Upper lobe of right lung (tissue), 1 donor: ENCODE measurements around the gene CEACAM21. TPM values are rescaled to one million over a fixed set of nuclear protein-coding genes. Genes with fewer than 3 reads are reported as not detected.

Experiments
- ATAC-seq: fragments of 200-7000 bp; cut with Tn5 transposase; one replicate; pipeline ENCODE4 v1.9.1; 2020; ENCODE audit warnings: mild to moderate bottlenecking, moderate library complexity
- DNase-seq: peaks from one replicate; pipeline ENCODE4 v3.0.0-alpha.2; 2020
- H3K27ac ChIP-seq: fragments of 200-600 bp; one replicate; pipeline ENCODE4 v1.8.0; 2022
- H3K27me3 ChIP-seq: fragments of 200-600 bp; one replicate; pipeline ENCODE4 v1.8.0; 2022; ENCODE audit warnings: mild to moderate bottlenecking
- H3K36me3 ChIP-seq: fragments of 200-600 bp; one replicate; pipeline ENCODE4 v1.8.0; 2022
- H3K4me1 ChIP-seq: fragments of 200-600 bp; one replicate; pipeline ENCODE4 v1.8.0; 2022
- H3K4me3 ChIP-seq: fragments of 200-600 bp; one replicate; pipeline ENCODE4 v1.8.0; 2022; ENCODE audit warnings: mild to moderate bottlenecking
- H3K9me3 ChIP-seq: fragments of 200-600 bp; one replicate; pipeline ENCODE4 v1.8.0; 2022
- CTCF ChIP-seq: fragments of 200-600 bp; IDR thresholded peaks from one replicate; pipeline ENCODE4 v1.8.0; 2022; ENCODE audit warnings: antibody characterized with exemption
- intact Hi-C: fragments of 100-400 bp; cut with DNase I; formaldehyde crosslinking; loops from one replicate; pipeline ENCODE4 v1.11.0; 2022
- total RNA-seq: library from RNA; stranded (reverse); fragmentation: NEBNext Ultra II Directional; extraction: Animal tissue kit (Norgen Biotek cat#: 25700); gene quantifications from one replicate; pipeline ENCODE4 v1.2.1, GENCODE V29; 2021
- donor health status: DM: no; HTN: yes; CAD: no; lungs with severe emphysema.

The CEACAM21 gene
- total RNA-seq, 1 donor from 2014 or later, result 16.3 TPM

- no peak overlapping the region for H3K27ac ChIP-seq
- H3K4me1 ChIP-seq, result no peaks in the 10 kb centered on the region
- DNase-seq, result no peak
- TF ChIP-seq CTCF, result no peak
- no peak for ATAC-seq
- H3K36me3 ChIP-seq, result no peaks in the 10 kb centered on the region
- intact Hi-C loops, result no loop called here
- no peaks in the 10 kb centered on the region for H3K27me3 ChIP-seq
- no peak overlapping the region for H3K4me3 ChIP-seq
- no peaks in the 10 kb centered on the region for H3K9me3 ChIP-seq
Observed at GRCh38 chr19:41623360-41623759, 47.4 kb downstream of the CEACAM21 start.

- H3K36me3 ChIP-seq, result no peaks in the 10 kb centered on the region
- no peak for TF ChIP-seq CTCF
- no peak overlapping the region for H3K4me3 ChIP-seq
- H3K4me1 ChIP-seq, result no peaks in the 10 kb centered on the region
- H3K9me3 ChIP-seq, result no peaks in the 10 kb centered on the region
- no peaks in the 10 kb centered on the region for H3K27me3 ChIP-seq
- intact Hi-C loops, result no loop called here
- ATAC-seq, result no peak
- no peak for DNase-seq
- no peak overlapping the region for H3K27ac ChIP-seq
Observed at GRCh38 chr19:41624515-41624914, 48.5 kb downstream of the CEACAM21 start.

GRCh38 chr19:41624937-41625336, 49.0 kb downstream of the CEACAM21 start:
- TF ChIP-seq CTCF, result no peak
- Histone ChIP-seq H3K4me1 (no peaks in the 10 kb centered on the region), H3K4me3 (no peak overlapping the region), H3K36me3 (no peaks in the 10 kb centered on the region), H3K27me3 (no peaks in the 10 kb centered on the region), H3K27ac (no peak overlapping the region), H3K9me3 (no peaks in the 10 kb centered on the region)
- intact Hi-C loops, result no loop called here
- DNase-seq (no peak), ATAC-seq (no peak)

GRCh38 chr19:41626278-41626677, 50.3 kb downstream of the CEACAM21 start:
- DNase-seq (no peak), ATAC-seq (no peak)
- Histone ChIP-seq H3K27me3 (no peaks in the 10 kb centered on the region), H3K4me3 (no peak overlapping the region), H3K27ac (no peak overlapping the region), H3K4me1 (no peaks in the 10 kb centered on the region), H3K36me3 (no peaks in the 10 kb centered on the region), H3K9me3 (no peaks in the 10 kb centered on the region)
- TF ChIP-seq CTCF, result no peak
- intact Hi-C loops, result no loop called here

GRCh38 chr19:41626877-41627276, 50.9 kb downstream of the CEACAM21 start, which contains the start of gene CEACAM4:
TSS of gene CEACAM4 (minus strand) at chr19:41627074. CDS start at chr19:41626963, 111 bp downstream.
- H3K4me1 ChIP-seq, result no peaks in the 10 kb centered on the region
- H3K4me3 ChIP-seq, result peak within 1 kb of the TSS; percentile 38
- no peak for TF ChIP-seq CTCF
- no peak within 1 kb of the TSS for H3K27ac ChIP-seq
- H3K36me3 ChIP-seq, result no peaks in the 10 kb centered on the region
- H3K27me3 ChIP-seq, result no peaks in the 10 kb centered on the region
- H3K9me3 ChIP-seq, result no peaks in the 10 kb centered on the region
- intact Hi-C loops, result no loop called here
- ATAC-seq (peak; percentile 91), DNase-seq (no peak)
